ENCODE data around the gene CELF2. TPM values are rescaled to one million over a fixed set of nuclear protein-coding genes. Genes with fewer than 3 reads are reported as not detected.

Gene CELF2
- total RNA-seq, 1 experiment from 2014 or later = not detected

DNA sequence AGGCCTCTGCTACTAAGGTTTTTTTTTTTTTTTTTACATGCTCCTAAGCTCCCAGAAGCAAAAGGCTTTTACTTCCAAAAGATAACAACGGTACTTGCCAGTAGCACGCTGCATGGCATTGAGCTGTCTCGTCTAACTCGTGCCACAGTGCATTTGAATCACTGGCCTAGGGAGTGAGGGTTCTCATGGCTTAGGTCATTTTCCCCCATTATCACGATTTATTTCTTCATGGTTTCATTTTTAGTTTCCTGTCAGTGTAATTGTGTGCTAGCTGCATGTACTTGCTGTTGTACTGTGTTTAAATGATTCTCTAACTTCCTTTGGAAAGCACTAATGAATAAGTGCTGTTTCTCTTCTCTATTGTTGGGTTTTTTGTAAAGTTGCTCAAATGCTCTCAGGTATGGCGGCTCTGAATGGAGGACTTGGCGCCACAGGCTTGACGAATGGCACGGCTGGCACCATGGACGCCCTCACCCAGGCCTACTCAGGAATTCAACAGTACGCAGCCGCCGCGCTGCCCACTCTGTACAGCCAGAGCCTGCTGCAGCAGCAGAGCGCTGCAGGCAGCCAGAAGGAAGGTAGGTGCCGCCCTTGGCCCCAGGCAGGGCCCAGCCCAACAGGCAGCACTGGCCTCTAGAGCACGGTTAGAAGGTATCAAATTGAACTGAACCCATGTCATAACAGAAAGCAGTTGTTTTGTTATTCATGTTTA, 303.3 kb downstream of the CELF2 start:
- H3K4me3 ChIP-seq (ENCODE audit: low read depth, low read length, poor library complexity, severe bottlenecking) = no peak overlapping the region
- TF ChIP-seq EZH2 (IDR thresholded peaks at IDR 0.05; ENCODE audit: borderline replicate concordance, low read depth, low read length, poor library complexity, severe bottlenecking) (no peak), CTCF (conservative IDR thresholded peaks at IDR 0.05; ENCODE audit: low read depth, low read length) (no peak)
- H3K4me1 ChIP-seq (ENCODE audit: insufficient read depth, low read length, poor library complexity, severe bottlenecking) = no peaks in the 10 kb centered on the region
- H3K36me3 ChIP-seq (ENCODE audit: insufficient read depth, low read length, poor library complexity, severe bottlenecking) = no peaks in the 10 kb centered on the region
- no peak for DNase-seq (ENCODE audit: low spot score)
- BruUV-seq (replicated peaks) = no TSS peak
- H3K27ac ChIP-seq (ENCODE audit: low read depth, low read length, poor library complexity, severe bottlenecking) = no peak overlapping the region
- CTCF ChIA-PET = no interaction called here
- POLR2A ChIA-PET (ENCODE audit: low non-redundant PET) = no interaction called here
- peaks cover 31% of the 10 kb centered on the region for H3K27me3 ChIP-seq (replicated peaks; ENCODE audit: insufficient read depth, low read depth, low read length, poor library complexity)
- no peaks in the 10 kb centered on the region for H3K9me3 ChIP-seq (ENCODE audit: low read depth, low read length, poor library complexity, severe bottlenecking)
- intact Hi-C loops (cut with micrococcal nuclease; ENCODE audit: unreplicated experiment) = no loop called here

DNA sequence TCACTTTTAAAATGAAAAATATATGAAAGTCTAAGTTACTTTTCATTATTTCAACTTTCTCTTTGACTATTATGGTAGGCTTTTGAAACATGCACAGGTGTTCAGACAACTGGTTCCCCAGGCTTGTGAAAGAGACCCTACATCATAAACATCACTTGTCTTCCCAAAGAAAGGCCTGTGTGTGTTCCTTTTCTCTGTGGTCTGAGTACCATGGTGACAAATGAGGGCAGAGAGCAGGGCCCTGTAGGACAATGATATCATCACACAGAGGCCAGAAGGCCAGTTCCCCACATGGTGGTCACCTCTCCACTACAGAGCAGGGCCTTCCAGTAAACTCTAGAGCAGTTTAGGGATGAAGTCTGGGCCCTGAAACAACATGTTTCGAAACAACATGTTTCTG, 305.0 kb downstream of the CELF2 start:
- POLR2A ChIA-PET (ENCODE audit: low non-redundant PET) = no interaction called here
- H3K27ac ChIP-seq (ENCODE audit: low read depth, low read length, poor library complexity, severe bottlenecking) = no peak overlapping the region
- TF ChIP-seq CTCF (conservative IDR thresholded peaks at IDR 0.05; ENCODE audit: low read depth, low read length) = no peak
- TF ChIP-seq EZH2 (IDR thresholded peaks at IDR 0.05; ENCODE audit: borderline replicate concordance, low read depth, low read length, poor library complexity, severe bottlenecking) = no peak
- no peaks in the 10 kb centered on the region for H3K9me3 ChIP-seq (ENCODE audit: low read depth, low read length, poor library complexity, severe bottlenecking)
- BruUV-seq (replicated peaks) = no TSS peak
- H3K4me3 ChIP-seq (ENCODE audit: low read depth, low read length, poor library complexity, severe bottlenecking) = no peak overlapping the region
- no peaks in the 10 kb centered on the region for H3K36me3 ChIP-seq (ENCODE audit: insufficient read depth, low read length, poor library complexity, severe bottlenecking)
- no peaks in the 10 kb centered on the region for H3K4me1 ChIP-seq (ENCODE audit: insufficient read depth, low read length, poor library complexity, severe bottlenecking)
- CTCF ChIA-PET = no interaction called here
- H3K27me3 ChIP-seq (replicated peaks; ENCODE audit: insufficient read depth, low read depth, low read length, poor library complexity) = peaks cover 28% of the 10 kb centered on the region
- no peak for DNase-seq (ENCODE audit: low spot score)
- intact Hi-C loops (cut with micrococcal nuclease; ENCODE audit: unreplicated experiment) = no loop called here

- no peaks in the 10 kb centered on the region for H3K9me3 ChIP-seq (ENCODE audit: low read depth, low read length, poor library complexity, severe bottlenecking)
- CTCF ChIA-PET = no interaction called here
- H3K27ac ChIP-seq (ENCODE audit: low read depth, low read length, poor library complexity, severe bottlenecking) = no peak overlapping the region
- H3K4me1 ChIP-seq (ENCODE audit: insufficient read depth, low read length, poor library complexity, severe bottlenecking) = no peaks in the 10 kb centered on the region
- no peaks in the 10 kb centered on the region for H3K36me3 ChIP-seq (ENCODE audit: insufficient read depth, low read length, poor library complexity, severe bottlenecking)
- peaks cover 31% of the 10 kb centered on the region for H3K27me3 ChIP-seq (replicated peaks; ENCODE audit: insufficient read depth, low read depth, low read length, poor library complexity)
- no peak overlapping the region for H3K4me3 ChIP-seq (ENCODE audit: low read depth, low read length, poor library complexity, severe bottlenecking)
- no peak for DNase-seq (ENCODE audit: low spot score)
- POLR2A ChIA-PET (ENCODE audit: low non-redundant PET) = no interaction called here
- intact Hi-C loops (cut with micrococcal nuclease; ENCODE audit: unreplicated experiment) = no loop called here
- no peak for TF ChIP-seq CTCF (conservative IDR thresholded peaks at IDR 0.05; ENCODE audit: low read depth, low read length)
- no peak for TF ChIP-seq EZH2 (IDR thresholded peaks at IDR 0.05; ENCODE audit: borderline replicate concordance, low read depth, low read length, poor library complexity, severe bottlenecking)
- BruUV-seq (replicated peaks) = no TSS peak
Measured at GRCh38 chr10:11324761-11325321, 307.2 kb downstream of the CELF2 start.
